ENCODE data around the gene DCP1B.

DCP1B gene

DNA sequence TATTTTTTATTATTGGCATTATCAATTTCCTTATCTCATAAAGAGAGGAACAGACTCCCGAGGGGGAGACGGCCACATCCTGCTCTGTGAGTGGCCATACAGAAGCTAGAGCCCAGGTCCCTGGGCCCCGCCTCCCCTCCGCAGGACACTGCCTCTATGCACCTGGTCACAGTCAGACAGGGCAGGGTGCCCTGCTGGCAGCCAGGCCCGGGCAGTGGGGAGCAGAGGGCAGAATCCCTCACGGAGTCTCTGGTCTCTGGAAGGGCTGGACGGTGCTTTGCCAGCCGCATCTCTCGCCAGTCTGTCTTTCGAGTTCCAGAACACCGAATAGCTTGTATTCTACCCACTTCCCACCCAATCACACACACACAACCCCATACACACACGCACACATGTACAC lies 69.4 kb downstream of the DCP1B start:
- no peak for DNase-seq (ENCODE audit: low read depth)

DNA sequence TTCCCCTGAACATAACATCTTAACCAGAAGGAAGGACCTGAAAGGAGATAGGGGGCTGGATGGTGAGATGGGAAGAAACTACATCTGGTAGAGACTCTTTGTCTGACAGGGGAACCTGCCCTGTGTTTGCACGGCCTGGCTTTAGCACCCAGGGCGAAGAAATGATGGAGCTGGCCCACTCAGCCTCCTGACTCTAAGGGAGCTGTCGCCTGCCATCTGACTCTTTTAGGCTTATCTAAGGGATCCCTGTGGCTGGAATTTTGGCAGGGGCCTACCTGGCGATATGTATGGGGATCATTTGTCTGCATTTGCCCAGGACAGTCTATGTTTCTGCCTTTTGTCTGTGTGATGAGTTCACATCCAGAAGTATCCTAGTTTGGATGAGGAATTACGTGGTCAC lies 70.2 kb downstream of the DCP1B start:
- DNase-seq (ENCODE audit: low read depth): no peak

DNA sequence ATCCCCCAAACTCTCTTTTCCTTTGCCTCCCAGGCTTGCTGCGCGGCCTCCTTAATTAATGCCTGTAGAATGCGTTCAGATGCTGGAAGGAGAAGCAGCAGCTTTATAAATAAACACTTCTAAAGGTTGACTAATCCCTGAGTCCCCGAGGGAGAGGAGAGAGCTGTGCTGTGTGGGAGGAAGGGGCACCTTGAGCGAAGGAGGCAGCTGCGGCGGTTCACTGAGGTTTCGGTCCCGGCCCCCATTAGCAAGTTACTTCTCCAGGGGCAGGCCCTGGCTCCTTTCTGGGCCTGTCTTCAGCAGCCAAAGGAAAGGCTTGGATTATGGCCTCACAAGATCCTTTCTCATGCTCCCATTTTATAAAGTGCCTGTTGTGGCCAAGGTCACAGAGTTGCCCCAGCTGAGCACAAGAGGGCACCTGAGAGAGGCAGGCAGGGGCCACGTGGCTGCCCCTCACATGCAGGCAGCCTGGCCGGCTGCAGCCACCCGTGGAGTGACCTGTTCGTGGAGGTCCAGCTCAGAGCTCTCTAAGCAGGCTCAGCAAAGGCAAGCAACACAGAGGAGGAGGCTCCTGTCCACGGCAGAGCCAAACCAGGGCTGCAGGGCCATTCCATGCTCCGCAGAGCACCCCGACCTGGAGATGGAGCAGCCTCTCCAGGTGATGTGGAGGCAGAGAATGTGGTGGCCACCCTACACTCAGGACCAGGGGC lies 70.8 kb downstream of the DCP1B start:
- no peak for DNase-seq (ENCODE audit: low read depth)

DNA sequence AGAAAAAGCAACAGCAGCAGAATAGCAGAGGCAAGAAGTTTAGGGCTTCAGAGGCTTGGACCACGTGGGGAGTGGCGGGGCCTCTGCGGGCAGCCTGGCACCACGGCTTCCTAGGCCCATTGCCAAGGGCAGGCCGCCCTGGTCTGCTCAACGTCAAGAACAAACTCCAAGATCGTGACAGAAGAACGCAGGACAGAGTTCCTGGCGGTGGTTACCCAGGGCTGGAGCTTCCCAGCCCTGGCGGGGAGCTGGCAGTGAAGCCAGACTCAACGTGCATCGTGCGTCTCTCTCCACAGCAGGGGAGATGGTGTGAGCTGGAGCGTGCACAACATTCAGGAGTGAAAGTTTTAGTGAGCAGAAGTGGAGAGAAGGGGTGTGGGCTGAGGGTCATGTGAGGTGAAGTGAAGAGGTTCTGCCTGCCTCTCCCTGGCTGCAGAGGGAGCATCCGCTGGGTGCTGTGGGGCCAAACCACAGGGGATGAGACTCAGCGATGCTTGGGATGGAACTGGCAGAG lies 71.9 kb downstream of the DCP1B start:
- DNase-seq (ENCODE audit: low read depth): no peak

DNA sequence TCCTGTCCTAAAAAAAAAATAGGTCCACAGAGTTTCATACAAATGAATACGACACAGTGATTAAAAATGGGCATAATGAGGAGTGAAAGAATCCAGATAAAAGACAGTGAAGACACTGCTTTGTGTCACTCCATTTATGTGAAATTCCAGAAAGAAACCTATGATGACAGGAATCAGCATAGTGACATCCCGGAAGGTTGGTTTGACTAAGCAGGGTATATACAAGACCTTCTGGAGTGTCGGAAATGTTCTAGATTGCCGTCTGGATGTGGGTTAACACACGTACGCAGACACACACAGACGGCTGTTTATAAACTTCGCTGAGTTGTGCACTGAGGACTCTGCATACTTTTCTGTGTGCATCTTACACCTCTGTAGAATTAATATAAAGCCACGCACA lies 72.6 kb downstream of the DCP1B start:
- DNase-seq (ENCODE audit: low read depth): no peak

DNA sequence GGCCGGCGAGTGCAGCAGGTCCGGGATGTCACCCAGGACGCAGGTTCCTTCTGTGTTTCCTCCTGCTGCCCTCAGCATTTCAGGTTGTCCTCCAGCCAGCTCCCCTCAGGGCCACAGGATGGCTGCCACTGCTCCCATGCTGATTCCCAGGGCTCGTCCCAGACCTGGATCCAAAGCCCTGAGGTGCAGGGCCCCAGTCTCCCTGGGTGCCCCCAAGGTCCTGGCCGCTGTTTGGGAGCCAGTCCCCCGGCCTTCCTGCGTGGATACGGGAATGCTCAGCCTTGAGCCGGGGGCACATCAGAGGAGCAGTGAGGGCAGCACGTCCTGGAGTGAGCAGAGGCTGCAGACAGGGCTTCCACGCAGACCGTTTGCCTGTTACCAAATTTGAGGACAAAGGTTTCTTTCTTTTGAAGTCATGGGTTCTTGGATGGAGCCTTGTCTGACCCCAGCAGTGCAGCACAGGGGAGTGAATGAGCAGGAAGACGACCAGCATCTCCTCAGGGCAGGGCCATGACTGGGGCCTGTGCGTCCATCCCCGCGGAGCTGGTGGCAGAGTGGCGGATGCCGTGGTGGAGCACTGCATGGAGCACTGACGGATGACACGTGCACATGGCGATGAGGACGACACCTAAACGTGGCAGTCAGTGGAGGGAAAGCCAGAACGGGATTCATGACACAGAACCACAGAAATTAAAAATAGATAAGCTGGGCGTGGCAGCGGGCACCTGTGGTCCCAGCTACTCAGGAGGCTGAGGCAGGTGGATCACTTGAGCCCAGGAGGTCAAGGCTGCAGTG lies 73.3 kb downstream of the DCP1B start:
- no peak for DNase-seq (ENCODE audit: low read depth)

DNA sequence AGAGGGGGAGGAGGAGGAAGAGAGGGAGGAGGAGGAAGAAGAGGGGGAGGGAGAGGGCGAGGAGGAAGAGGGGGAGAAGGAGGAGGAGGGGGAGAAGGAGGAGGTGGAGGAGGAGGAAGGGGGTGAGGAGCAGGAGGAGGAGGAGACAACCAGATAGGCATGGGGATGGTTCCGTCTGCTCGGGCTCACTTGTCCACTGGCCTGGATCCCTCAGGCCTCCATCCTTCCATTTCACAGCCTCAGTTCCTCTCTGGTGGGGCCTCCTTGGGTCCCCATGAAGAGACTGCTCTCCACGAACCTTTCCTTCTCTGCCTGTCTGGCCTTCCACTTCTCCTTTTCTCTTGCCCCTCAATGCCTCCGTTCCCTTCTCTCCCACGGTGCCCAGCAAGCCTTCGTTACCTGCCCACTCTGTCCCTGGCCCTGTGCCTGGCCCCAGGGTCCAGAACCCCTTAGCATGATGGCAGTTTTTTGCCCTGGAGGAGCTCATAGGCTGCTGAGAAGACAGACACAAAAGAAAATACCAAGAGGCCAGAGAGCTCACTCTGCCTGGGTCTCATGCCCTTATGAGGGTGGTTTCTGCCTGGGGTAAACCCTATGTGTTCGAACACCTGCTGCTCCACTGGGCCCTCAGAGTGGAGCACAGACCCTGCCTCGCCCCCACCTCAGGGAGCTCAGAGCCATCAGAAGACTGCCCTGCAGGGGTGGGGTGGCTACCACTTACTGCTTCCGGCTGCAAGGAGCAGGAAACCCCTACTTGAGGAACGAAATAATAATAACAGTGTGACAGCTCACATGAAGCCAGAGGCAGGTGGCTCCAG lies 74.1 kb downstream of the DCP1B start:
- DNase-seq (ENCODE audit: low read depth): no peak

DNA sequence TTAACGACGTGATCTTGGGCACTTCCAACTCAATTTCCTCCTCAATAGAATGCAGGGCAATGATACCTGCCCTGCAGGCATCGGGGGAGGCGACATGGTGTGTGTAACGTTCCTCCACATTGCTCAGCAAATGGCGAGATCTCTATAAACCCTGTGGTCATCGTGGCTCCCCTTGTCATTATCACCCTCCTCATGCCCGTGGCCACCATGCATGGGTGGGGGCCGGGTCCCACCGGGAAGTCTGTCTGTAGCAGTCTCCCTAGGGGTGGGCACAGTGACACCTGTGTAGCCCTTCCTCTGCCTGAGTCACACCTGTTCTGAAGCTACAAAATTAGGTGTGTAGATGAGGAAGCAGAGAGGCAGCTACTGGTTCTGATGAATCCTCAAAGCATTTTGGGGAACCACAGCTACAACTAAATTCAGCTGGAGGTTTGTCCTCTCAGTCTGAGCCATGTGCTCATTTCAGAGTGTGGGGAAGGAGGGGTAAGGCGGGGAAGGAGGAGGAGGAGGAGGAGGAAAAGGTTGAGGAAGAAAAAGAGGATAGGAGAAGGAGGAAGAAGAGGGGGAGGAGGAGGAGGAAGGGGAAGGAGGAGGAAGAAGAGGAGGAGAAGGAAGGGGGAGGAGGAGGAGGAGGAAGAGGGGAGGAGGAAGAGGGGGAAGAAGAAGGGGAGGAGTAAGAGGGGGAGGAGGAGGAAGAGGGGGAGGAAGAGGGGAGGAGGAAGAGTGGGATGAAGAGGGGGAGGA lies 74.8 kb downstream of the DCP1B start:
- no peak for DNase-seq (ENCODE audit: low read depth)

DNA sequence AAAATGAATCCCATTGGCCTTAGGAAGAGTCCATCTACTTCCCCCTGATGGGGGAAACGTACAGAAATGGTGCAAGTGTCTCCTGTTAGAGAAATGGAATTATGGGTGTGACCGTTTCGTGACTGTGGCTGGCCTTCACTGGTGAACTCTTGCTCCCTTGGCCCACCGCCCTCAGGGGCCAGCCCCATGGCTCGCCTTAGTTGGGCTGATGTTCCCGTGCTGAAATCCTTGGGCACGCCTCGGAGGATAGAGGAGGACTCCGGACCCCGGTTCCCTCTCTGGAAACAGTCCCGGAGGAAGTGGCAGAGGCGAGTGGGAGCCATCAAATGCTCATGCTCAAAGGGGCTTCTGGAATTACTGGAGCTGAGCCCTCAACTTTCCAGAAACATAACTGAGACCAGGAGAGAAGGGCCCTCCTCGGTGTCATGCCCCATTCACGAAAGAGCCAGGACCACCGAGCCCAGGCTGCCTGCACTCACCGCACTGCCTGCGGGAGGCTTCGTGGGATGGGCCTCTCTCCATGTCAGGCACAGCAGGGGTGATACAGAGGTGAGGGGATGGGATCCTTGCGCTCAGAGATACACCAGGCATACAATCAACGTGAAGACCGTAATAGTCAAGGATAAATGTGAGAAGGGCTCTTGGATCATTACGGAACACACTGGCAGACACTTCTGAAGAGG lies 75.7 kb downstream of the DCP1B start:
- DNase-seq (ENCODE audit: low read depth): no peak

DNA sequence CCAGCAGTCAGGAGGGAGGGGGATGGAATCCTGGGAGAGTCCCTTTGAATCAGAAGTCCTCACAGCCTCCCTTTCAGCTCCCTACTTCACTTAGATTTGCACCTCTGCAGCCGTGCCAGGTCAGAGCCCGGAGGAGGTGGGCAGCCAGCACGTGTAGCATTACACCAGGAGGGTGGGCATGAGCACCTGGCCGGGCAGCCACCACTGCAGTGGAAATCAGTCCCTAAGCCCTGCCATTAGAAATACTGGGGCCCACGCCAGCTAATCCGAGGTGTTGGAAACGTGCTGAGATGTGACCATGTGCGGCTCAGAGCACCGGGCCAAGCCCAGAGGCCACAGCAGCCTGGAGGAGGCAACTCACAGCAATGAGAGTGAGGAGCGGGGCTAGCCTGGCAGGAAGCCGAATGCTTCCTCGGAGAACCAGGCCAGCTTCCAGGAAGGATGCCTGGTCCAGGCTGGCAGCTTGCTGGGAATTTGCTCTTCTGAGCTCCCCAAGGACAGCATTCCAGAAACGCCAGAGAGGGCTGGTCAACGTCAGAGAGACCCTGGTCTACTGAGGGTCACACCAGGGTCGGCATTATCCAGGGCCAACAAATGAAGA lies 76.4 kb downstream of the DCP1B start:
- no peak for DNase-seq (ENCODE audit: low read depth)

DNA sequence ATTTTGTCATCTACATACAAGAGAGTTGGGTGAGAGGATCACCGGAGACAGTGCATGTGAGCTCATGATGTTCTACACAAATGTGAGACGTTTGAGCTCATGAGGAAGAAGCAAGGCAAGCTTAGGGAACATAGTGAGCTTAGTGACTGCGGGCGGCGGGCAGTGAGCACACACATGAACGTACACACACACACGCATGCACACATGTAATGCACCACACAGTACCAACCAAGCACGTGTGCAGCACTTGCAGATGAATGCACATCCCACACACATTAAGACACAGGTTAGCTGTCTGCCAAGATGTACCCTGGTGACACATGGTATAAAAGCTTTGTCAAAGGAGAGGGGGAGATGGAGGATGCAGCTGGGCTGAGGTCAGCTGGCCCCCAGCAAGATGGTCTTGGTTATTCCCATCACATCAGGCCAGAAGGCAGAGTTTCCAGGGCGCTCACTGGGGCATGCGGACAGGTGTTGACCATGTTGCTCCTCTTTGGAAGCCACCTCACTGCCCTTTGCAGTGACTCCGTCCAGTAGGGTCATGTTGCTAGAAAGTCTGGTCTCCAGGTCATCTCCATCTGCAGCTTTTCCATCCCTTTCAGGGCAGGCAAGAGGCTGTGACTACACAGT lies 77.1 kb downstream of the DCP1B start:
- DNase-seq (ENCODE audit: low read depth): no peak

DNA sequence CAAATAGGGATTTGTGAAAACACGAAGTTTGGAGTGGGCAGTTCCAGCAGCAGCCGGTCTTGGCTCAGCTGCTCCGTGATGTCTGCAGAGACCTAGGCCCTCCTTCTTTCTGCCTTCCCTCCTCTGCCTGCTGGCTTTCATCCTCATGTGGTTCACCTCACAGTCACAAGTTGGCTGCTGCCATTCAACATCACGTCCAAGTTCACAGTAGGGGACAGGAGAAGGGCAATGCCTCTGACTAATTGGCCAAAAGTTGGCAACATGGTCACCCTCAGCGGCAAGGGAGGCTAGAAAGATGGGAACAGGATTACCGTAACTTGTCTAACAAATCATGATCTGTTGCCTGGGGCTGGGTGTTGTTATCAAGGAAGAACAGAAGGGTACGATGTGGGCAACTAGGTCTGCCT lies 78.0 kb downstream of the DCP1B start:
- DNase-seq (ENCODE audit: low read depth): no peak

DNA sequence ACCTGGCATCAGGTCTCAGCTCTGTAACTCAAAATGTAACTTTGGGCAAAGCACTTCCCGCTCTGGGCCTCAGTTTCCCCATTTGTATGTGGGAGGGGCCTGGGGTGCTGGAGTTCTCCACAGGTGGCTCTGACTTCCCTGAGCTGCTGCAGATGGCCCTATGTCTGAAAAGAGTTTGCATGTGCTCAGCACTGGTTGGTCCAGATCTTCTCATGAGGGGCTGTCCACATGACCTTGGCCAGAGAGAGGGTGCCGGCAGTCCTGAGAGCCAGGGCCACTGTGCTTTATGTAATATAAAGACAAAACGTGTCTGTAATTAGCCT lies 78.6 kb downstream of the DCP1B start:
- DNase-seq (ENCODE audit: low read depth): no peak

DNA sequence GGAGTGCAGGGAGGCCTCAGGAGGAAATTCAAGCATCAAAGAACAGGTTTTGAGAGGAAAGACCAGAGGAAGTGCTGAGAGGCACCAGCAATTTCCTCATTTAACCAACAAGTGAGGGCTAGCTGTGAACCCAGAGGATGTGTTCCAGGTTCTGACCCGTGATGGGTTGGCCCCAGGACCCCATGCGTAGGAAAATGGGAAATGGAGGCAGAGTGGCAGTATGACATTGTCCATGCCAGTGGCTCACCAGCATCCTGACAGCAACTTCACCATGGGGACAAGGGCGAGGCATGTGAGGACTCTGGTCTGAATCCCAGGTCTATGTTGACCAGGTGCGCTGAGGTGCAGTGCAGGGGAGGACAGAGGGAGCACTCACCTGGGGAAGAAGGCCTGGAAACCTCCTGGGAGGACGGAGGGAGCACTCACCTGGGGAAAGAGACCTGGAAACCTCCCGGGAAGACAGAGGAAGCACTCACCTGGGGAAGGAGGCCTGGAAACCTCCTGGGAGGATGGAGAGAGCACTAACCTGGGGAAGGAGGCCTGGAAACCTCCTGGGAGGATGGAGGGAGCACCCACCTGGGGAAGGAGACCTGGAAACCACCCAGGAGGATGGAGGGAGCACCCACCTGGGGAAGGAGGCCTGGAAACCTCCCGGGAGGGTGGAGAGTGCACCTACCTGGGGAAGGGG lies 79.1 kb downstream of the DCP1B start:
- DNase-seq (ENCODE audit: low read depth): no peak

DNA sequence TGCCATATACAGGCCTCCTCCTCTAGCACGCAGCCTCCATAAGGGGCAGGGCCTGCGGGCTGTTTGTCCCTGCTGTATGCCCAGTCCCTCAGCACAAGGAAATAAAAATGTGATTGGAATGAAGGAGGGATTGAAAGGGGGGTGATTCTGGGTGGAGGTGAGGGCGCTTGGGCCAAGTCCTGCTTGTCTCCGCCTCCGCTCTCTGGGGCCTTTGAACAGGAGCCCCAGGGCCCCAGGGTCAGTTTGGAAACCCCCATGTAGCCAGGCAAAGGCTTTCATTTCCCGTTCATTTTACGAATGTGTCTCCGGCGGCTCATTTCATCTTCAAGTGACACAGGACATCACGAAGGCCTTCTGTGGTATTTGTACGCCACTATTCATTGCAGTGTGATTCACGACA lies 81.3 kb downstream of the DCP1B start:
- DNase-seq (ENCODE audit: low read depth): no peak

DNA sequence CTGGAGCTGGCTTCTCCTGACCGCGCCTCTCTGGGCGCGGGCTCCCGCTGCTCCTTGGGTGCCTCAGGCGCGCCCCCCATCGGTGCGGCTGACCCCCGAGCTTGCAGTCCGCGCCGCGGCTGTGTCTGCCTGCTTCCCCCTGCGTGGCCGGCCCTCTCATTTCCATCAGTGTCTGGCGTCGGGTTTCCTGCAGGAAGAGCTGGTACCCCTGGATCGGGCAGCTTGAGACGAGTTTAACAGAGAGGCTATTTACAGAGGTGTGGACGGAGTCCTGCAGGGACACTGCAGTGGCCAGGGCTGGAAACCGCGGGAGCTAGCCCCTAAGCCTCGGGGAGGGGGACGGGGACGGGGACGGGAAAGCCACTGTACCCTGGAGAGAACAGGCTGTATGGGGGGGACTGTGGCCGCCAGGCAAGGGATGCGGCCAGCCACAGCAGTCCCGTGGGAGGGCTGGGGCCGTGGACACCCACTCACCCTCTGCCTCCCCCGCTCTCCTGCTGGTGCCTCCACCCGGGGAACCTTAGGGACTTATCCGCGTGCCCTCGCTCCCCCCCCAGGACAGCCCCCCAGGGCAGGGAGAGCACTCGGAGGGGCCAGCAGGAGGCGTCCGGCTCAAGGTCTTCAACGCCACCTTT lies 82.1 kb downstream of the DCP1B start:
- DNase-seq (ENCODE audit: low read depth): no peak

DNA sequence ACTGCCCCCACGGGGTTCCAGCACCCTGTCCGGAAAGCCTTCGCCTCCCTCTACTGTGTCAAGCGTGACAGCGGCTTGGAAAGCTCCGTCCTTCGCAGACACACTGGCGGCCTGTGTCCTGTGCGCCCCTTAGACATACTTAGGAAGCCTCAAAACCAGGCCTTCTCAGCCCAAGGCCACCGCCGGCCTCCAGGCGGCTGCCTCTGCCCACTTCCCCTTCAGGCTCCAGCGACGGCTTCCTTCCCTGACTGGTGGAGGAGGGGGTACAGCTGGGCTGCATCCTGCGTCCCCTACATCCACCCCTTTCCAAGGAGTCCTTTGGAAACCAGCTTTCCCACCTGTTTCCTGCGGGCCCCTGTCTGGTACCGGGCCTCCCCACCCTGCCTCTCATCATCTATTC lies 83.3 kb downstream of the DCP1B start:
- no peak for DNase-seq (ENCODE audit: low read depth)

DNA sequence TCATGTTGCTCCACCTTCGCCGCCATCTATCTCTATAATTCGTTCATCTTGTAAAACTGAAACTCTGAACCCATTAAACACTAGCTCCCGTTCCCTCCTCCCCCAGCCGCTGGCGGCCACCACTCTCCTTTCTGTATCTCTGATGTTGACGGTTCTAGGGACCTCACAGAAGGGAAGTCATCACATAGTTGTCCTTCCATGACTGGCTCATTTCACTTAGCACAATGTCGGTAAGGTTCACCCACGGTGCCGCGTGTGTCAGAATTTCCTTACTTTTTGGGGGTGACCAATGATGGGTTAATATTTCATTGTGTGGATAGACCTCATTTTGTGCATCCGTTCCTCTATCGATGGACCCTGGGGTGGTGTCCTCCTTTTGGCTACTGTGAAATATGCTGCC lies 83.8 kb downstream of the DCP1B start:
- DNase-seq (ENCODE audit: low read depth): no peak

DNA sequence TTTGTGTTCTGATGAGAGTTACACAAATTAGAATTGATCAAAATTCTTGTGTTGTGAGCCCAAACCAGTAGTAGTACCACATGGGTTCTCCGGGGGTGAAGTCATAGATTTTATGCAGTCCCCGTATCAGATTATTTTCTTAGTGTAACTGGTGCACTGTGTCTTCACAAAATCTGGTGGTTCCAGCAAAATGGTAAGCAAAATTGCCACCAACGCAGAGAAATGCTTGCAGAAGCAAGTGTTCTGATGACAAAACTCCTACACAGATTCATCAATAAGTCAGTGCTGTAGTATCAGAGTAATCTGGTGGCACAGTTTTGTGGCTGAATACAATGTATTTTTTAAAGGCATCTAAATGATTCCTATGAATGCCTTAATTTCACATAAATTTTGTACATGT lies 84.5 kb downstream of the DCP1B start:
- DNase-seq (ENCODE audit: low read depth): no peak

DNA sequence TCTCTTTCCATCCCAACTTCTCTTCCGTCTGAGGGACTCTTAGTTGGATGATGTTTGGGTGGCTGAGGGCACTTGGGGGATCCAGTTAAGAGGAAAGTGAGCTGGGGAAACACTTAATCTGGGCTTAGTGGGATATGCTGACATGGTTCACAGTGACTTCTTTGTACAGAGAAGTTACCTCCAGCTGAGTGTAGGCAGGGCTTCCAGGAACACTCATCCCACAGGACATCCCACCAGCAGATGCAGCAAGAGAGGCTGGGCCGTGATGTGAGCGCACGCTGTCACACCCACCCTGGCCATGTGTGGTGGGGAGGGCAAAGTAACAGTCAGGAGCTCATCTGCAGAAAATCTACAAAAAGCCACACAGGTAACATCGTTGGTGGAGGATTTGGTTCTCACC lies 85.0 kb downstream of the DCP1B start:
- no peak for DNase-seq (ENCODE audit: low read depth)
